HG03066 (cell line): ENCODE measurements around the gene SLC39A2.
"Not testable (repeated sequence)": the region's sequence is repeated elsewhere in the genome, so short reads cannot be mapped to it uniquely, and the experiment has no call there.

Source experiments
- ATAC-seq: cut with Tn5 transposase; IDR thresholded peaks from one replicate; pipeline ENCODE4 v1.9.1; 2021; ENCODE audit warnings: low read depth; ENCODE audit not compliant: unreplicated experiment

Gene SLC39A2

DNA sequence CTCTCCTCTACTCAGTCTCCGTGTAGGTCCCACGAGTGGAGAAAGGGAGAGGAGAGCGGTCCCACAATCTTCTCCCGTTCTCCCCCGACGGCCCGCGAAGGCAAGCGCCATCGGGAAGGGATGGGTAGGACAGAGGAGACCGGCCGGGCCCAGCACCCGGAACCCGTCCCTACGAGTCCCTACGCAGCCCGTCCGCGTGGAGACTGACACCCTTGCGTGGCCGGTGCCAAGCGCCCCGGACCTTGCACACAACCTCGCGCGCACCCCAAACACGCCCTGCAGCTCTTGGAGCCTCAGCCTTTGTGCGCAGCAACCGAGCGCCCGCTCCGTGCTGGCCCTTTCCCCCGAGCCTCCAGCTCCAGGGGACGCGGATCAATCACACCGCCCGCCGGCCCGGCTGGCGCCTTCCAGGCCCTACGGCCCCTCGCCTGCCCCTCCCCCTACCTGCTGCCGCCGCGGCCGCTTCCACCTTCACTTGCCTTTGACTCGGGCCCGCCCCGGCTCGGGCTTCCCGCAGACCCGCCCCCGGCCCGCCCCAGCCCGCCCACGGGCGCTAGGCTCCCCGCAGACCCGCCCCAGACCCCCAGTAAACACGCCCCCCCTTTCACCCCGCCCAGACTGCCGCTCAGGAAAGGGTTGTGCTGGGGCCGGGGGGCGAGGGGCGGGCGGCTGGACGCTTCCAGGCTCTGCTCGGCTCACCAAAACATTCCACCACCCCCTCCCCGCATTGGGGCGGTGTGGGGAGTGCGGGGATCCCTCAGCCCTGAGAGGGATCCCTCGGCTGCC lies 25.7 kb downstream of the SLC39A2 start, which contains the start of gene NDRG2:
Gene NDRG2 (minus strand): TSS at position 477 of the 786 bp plus-strand sequence. CDS start 1,746 bp downstream, outside the sequence.
- no peak for ATAC-seq

- no peak for ATAC-seq
These were observed 26.5 kb downstream of the SLC39A2 start for GRCh38 chr14:21025371-21026273.

DNA sequence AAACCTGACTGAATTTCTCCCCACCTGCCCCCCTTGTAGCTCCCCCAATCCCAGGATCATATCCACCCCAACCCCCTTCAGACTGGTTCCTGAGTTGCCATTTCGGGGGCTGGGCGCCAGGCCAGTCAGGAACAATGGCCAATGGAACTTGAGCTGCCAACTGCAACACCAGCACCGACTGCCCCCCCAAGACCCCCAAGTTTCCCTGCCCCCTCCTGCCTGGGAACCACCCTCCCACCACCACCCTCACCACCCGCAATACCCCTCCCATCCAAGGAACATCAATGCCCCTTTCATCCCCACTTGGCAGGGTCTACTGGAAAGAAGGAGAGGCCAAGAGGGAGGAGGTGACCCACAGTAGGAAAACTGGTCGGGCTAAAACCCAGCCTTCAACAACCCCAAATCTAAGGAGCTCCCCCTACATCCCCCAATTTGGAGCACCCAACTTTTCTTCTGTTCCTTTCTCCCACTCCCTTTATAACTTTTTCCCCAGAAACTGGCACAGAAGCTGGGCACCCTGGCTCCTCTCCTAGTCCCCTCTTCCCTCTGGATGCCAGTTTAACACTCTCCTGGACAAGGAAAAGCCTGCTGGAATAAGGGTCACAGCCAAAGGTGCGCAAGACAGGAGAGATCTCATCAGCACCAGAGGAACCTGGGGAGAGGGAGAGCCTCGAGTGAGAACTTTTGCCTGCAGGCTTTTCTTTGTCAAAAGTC lies 27.3 kb downstream of the SLC39A2 start:
- no peak for ATAC-seq

- no peak for ATAC-seq
These were observed 27.9 kb downstream of the SLC39A2 start for GRCh38 chr14:21026988-21027315.

DNA sequence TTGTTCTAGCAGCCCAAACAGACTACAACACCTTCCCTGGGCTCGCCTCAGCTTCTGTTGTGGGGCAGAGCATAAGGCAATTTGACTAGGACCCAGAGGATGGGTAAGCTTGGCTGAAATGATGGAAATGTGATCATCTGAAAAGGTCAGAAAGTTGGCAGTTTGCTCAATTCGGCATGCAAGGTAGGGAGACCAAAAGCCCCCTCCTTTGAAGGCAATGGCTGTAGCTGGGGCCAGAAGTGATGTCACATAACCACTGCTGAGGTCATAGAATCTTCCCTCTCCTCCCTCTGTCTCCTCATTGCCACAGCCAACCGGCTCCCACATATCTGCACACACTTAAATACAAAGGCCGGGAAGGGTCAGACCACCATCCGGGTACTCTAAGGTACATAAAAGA lies 30.8 kb downstream of the SLC39A2 start, which contains the start of gene TPPP2:
Gene TPPP2 (plus strand): TSS at position 301 of the 400 bp plus-strand sequence. CDS start 365 bp downstream, outside the sequence.
- ATAC-seq, result no peak

DNA sequence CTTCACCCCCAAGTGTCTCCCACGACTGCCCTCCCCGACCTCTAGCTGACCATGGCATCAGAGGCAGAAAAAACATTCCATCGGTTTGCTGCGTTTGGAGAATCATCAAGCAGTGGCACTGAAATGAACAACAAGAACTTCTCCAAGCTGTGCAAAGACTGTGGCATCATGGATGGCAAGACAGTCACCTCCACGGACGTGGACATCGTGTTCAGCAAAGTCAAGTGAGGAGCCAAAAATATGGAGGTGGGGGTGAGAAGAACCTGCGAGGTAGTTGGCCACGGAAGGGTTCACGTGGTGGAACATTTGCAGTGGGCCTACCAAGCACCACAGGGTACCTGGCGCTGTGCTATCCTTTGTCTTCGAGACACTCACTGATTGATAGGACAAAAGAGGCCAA lies 31.4 kb downstream of the SLC39A2 start:
- no peak for ATAC-seq

GRCh38 chr14:21032326-21033132 lies 33.4 kb downstream of the SLC39A2 start:
- ATAC-seq, result no peak

GRCh38 chr14:21033133-21033698 lies 34.1 kb downstream of the SLC39A2 start:
- no peak for ATAC-seq

DNA sequence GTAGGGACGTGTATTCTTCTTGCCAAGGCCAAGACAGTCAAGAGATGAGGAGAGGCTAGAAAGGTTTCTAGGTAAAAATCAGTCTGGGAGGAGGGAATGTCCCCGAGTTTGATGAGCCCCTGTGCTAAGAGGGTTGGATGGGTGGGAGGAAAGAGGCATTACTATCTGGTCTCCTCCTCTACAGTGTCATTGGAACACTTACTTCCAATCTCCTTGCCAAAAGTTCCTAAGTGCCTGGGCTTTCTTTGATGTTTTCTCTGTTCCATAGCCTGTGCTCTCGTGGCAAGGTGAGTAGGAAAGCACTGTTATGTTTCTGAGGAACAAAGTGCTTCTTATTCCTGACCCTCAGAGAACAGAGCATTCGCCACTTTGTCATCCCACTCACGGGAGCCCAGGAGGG lies 35.6 kb downstream of the SLC39A2 start, which contains the start of gene RNASE13:
Gene RNASE13 (minus strand): TSS at position 101 of the 400 bp plus-strand sequence. CDS start 519 bp downstream, outside the sequence.
- no peak for ATAC-seq

DNA sequence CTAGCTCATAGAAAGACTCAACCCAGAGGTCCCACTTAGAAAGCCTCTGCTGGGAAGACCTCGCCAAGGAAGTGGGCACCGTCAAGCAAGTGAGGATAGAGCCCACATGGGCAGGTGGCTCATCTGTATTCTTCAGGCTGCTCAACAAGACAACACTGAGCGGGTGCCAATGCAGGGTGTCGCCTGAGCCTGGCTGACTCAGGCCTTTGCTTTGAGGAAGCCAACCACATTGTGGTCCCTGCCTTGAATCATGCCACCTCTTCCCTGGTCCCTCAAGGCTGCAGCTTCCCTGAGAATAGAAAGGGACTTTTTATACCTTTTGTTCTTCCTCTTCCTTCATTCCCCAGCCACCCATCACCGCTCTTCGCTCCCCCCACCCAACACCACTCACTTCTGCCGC lies 37.7 kb downstream of the SLC39A2 start:
- no peak for ATAC-seq

GRCh38 chr14:21037156-21037555 lies 38.1 kb downstream of the SLC39A2 start:
- no peak for ATAC-seq

- no peak for ATAC-seq
These were observed 39.6 kb downstream of the SLC39A2 start for GRCh38 chr14:21038441-21039422.

- no peak for ATAC-seq
These were observed 40.7 kb downstream of the SLC39A2 start for GRCh38 chr14:21039585-21040369.

DNA sequence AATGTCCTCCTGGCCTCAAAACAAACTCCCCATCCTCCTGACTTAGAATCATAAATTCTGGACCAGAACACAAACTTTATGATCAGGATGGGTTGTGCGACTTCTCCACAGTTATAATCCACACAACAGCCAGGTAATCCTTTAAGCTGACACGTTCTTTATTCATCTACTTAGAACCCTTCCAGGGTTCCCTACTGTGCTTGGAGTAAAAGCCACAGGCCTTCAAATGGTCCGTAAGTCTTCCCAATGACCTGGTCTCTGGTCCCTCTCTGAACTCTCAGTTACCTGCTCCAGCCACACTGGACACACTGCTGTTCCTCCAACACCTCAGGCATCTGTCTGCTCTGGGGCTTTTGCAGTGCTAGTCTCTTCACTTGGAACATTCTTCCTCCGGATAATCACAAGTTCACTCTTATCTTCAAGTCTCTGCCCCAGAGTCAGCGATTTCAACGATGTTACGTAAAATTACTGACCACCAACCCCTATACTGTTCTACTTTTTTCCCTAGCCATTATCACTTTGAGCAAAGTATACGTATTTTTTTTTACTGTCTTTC lies 41.4 kb downstream of the SLC39A2 start:
- ATAC-seq, result no peak

DNA sequence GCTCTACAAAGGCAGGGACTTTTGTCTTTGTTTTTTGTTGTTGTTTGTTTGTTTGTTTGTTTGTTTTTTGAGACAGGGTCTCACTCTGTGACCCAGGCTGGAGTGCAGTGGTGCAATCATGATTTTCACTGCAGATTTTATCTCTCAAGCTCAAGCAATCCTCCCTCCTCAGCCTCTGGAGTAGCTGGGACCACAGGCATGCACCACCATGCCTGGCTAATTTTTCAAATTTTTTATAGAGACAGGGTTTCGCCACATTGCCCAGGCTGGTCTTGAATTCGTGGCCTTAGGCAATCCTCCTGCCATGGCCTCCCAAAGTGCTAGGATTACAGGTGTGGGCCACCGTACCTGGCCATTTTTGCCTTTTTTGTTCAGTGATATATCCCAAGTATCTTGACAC lies 41.8 kb downstream of the SLC39A2 start:
- not testable (repeated sequence) for ATAC-seq

- ATAC-seq, result no peak
These were observed 42.8 kb downstream of the SLC39A2 start, which contains the start of gene RNASE7 for GRCh38 chr14:21041676-21042433. RNASE7 (plus strand) TSS chr14:21042362; CDS start chr14:21042993, 631 bp downstream.
